ENCODE data around the gene RAB34. TPM values are rescaled to one million over a fixed set of nuclear protein-coding genes. Genes with fewer than 3 reads are reported as not detected.

The RAB34 gene
- total and polyA plus RNA-seq, 7 donors = 7.8 to 21.0 (median 9.1) TPM

GRCh38 chr17:28734712-28735241 lies 17.1 kb upstream of the RAB34 start:
- H3K9me3 ChIP-seq = no peaks in the 10 kb centered on the region
- H3K27ac ChIP-seq = no peak overlapping the region
- no peaks in the 10 kb centered on the region for H3K27me3 ChIP-seq (ENCODE audit: insufficient read depth in 3 of 3, low read length in 2 of 3)
- WGBS, 3 donors = 86 to 89% (median 86%) methylated on average over 10 of the region's 10 CpGs
- no peaks in the 10 kb centered on the region for H3K36me3 ChIP-seq (ENCODE audit: insufficient read depth in 1 of 2, low read depth in 1 of 2)
- intact Hi-C loops (cut with DNase I) = no loop called here
- no peak for TF ChIP-seq CTCF (IDR thresholded peaks at IDR 0.05)
- ATAC-seq = no peak
- no peak for DNase-seq
- no peaks in the 10 kb centered on the region for H3K4me1 ChIP-seq
- no peak overlapping the region for H3K4me3 ChIP-seq

- no peaks in the 10 kb centered on the region for H3K27me3 ChIP-seq (ENCODE audit: insufficient read depth in 3 of 3, low read length in 2 of 3)
- TF ChIP-seq CTCF (IDR thresholded peaks at IDR 0.05) = no peak
- H3K4me3 ChIP-seq = no peak overlapping the region
- intact Hi-C loops (cut with DNase I) = no loop called here
- ATAC-seq = no peak
- no peaks in the 10 kb centered on the region for H3K36me3 ChIP-seq (ENCODE audit: insufficient read depth in 1 of 2, low read depth in 1 of 2)
- DNase-seq = no peak
- no peaks in the 10 kb centered on the region for H3K4me1 ChIP-seq
- H3K9me3 ChIP-seq = no peaks in the 10 kb centered on the region
- 87 to 96% (median 92%) methylated on average over 1 of the region's 1 CpG for WGBS, 3 donors
- no peak overlapping the region for H3K27ac ChIP-seq
These were observed 15.7 kb upstream of the RAB34 start for GRCh38 chr17:28733346-28733745.

DNA sequence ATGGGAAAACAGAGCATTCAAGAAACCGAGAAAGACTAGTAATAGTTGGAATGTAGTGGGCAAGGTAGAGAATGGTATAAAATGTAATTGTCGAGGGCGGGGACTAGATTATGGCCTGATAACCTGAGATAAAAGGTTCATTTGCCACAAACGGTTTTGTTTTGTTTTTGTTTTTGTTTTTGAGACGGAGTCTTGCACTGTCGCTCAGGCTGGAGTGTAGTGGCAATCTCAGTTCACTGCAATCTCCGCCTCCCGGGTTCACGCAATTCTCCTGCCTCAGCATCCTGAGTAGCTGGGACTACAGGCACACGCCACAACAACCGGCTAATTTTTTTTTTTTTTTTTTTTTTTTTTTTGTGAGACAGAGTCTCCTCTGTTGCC lies 12.3 kb upstream of the RAB34 start:
- Histone ChIP-seq H3K9me3 (no peaks in the 10 kb centered on the region), H3K4me3 (no peak overlapping the region), H3K27me3 (ENCODE audit: insufficient read depth in 3 of 3, low read length in 2 of 3) (no peaks in the 10 kb centered on the region), H3K4me1 (peaks cover 17% of the 10 kb centered on the region), H3K27ac (no peak overlapping the region), H3K36me3 (ENCODE audit: insufficient read depth in 1 of 2, low read depth in 1 of 2) (peaks cover 0 to under 1% of the 10 kb centered on the region in 2 donors)
- no peak for TF ChIP-seq CTCF (IDR thresholded peaks at IDR 0.05)
- DNase-seq (no peak), ATAC-seq (no peak)
- 83 to 92% (median 87%) methylated on average over 11 of the region's 11 CpGs for WGBS, 3 donors
- intact Hi-C loops (cut with DNase I) = loop anchor here (2.0 to 10.0 kb wide), 4 partner anchors 13 to 385 kb away; partner anchors contain the start of gene DHRS13 (in 1 of the 2)

GRCh38 chr17:28728364-28729200 lies 10.9 kb upstream of the RAB34 start, which contains the start of gene NEK8:
NEK8 (plus strand) TSS chr17:28728788; CDS start chr17:28728814, 26 bp downstream.
- H3K27me3 ChIP-seq (ENCODE audit: insufficient read depth in 3 of 3, low read length in 2 of 3) = no peaks in the 10 kb centered on the region
- peaks cover 0 to 14% of the 10 kb centered on the region in 2 donors for H3K36me3 ChIP-seq (ENCODE audit: insufficient read depth in 1 of 2, low read depth in 1 of 2)
- TF ChIP-seq CTCF (IDR thresholded peaks at IDR 0.05) = no peak
- intact Hi-C loops (cut with DNase I) = loop anchor here (2.0 to 10.0 kb wide), 4 partner anchors 14 to 386 kb away; partner anchors contain the start of gene DHRS13 (in 1 of the 2)
- H3K4me3 ChIP-seq = peak within 1 kb of the TSS; percentile 80
- H3K27ac ChIP-seq = peak within 1 kb of the TSS; percentile 98
- H3K9me3 ChIP-seq = no peaks in the 10 kb centered on the region
- ATAC-seq (peak; percentile 85 to 89 (median 88)), DNase-seq (peak; percentile 95 to 97)
- peaks cover 17% of the 10 kb centered on the region for H3K4me1 ChIP-seq
- WGBS, 3 donors = 0 to 1% (median 0%) methylated on average over 63 to 64 of the region's 64 CpGs

Data from psoas muscle (tissue), 8 donors.